ENCODE measurements around the gene DCTD. TPM values are rescaled to one million over a fixed set of nuclear protein-coding genes. Genes with fewer than 3 reads are reported as not detected.

Gene DCTD
- total and polyA plus RNA-seq, 4 donors = 36.9 to 52.9 (median 44.7) TPM

DNA sequence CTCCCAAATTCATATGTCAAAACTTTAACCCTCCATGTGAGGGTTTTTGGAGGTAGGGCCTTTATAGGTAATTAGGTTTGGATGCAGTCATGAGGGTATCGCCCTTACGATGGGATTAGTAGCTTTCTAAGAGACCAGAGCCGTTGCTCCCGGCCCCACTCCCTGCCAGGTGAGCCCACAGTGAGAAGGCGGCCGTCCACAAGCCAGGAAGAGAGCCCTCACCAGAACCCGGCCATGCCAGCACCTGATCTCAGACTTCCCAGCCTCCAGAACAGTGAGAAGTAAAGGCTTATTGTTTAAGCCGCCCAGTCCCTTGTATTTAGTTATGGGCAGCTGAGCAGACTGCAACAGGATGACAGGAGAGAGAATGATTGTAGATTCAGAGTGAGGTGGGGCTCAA is 40.8 kb downstream of the DCTD start:
- Histone ChIP-seq H3K27me3 (ENCODE audit: control insufficient read depth in 4 of 4, insufficient read depth in 4 of 4, low read length in 3 of 4) (no peaks in the 10 kb centered on the region), H3K4me3 (ENCODE audit: low read depth in 1 of 3, low read length in 3 of 3) (no peak overlapping the region), H3K27ac (ENCODE audit: low read depth in 1 of 2, low read length in 2 of 2) (no peak overlapping the region), H3K36me3 (ENCODE audit: control insufficient read depth in 4 of 4, insufficient read depth in 3 of 4, low read depth in 1 of 4, low read length in 3 of 4) (peaks cover 0 to 11% (median 4%) of the 10 kb centered on the region in 4 donors), H3K4me1 (ENCODE audit: control insufficient read depth in 4 of 4, insufficient read depth in 4 of 4, low read length in 3 of 4) (peaks cover 0 to 7% (median 3%) of the 10 kb centered on the region in 4 donors), H3K9me3 (ENCODE audit: control insufficient read depth in 4 of 4, low read length in 3 of 4) (no peaks in the 10 kb centered on the region), H3K9ac (ENCODE audit: low read depth in 1 of 2, low read length in 2 of 2) (no peak overlapping the region)
- no peak for DNase-seq (ENCODE audit: low spot score)
- TF ChIP-seq HNF4A (conservative IDR thresholded peaks at IDR 0.05) (no peak), JUND (IDR thresholded peaks at IDR 0.05) (no peak)
- TF ChIP-seq, protein P1, sequence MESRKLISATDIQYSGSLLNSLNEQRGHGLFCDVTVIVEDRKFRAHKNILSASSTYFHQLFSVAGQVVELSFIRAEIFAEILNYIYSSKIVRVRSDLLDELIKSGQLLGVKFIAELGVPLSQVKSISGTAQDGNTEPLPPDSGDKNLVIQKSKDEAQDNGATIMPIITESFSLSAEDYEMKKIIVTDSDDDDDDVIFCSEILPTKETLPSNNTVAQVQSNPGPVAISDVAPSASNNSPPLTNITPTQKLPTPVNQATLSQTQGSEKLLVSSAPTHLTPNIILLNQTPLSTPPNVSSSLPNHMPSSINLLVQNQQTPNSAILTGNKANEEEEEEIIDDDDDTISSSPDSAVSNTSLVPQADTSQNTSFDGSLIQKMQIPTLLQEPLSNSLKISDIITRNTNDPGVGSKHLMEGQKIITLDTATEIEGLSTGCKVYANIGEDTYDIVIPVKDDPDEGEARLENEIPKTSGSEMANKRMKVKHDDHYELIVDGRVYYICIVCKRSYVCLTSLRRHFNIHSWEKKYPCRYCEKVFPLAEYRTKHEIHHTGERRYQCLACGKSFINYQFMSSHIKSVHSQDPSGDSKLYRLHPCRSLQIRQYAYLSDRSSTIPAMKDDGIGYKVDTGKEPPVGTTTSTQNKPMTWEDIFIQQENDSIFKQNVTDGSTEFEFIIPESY (IDR thresholded peaks at IDR 0.05) = no peak
- WGBS = 98% methylated on average over 8 of the region's 8 CpGs

DNA sequence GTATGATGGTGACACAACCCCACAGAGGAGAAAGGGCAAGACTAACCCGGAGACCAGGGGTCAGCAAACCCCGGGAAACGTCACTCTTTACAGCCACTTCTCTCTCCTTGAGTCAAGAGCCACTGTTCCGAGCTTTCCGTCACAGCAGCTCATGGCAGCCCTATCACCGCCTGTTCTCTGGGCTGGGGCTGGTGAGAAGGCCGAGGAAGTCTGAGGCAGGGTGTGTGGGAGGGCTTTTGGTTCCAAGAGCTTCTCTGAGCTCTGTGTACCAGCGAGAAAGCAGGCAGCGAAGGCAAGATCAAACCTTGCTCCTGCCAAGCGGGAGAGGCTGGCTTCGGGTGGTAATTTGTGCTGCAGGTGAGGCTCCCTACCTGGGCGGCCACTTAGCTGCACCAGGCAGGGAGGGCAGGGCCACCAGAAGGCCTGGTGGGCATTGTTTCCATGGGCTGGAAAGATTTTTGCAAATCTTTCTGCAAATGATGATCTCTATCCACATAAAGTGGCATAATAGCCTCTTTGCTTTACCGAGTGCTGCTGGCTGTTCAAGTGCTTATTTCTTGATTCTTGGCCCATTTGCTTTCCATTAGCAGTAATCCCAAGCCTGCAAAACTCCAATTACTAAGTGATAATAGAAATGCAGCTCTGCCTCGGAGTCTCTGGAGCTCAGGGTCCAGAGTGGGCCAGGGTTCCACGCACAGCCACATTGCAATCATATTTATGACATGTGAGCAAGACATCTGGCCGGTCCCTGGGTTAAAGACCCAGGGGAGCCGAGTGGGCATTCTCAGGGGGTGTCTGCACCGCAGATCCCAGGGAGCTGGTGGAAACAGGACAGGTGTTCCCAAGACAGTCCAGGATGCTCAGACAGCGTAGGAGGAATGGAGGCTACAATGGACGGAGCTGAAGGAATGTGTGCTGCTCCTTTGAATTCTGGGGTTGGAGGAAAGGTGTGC is 41.5 kb downstream of the DCTD start:
- H3K36me3 ChIP-seq (ENCODE audit: control insufficient read depth in 4 of 4, insufficient read depth in 3 of 4, low read depth in 1 of 4, low read length in 3 of 4) = peaks cover 0 to 11% (median 4%) of the 10 kb centered on the region in 4 donors
- DNase-seq (ENCODE audit: low spot score) = no peak
- peaks cover 0 to 6% (median 0%) of the 10 kb centered on the region in 4 donors for H3K4me1 ChIP-seq (ENCODE audit: control insufficient read depth in 4 of 4, insufficient read depth in 4 of 4, low read length in 3 of 4)
- H3K27ac ChIP-seq (ENCODE audit: low read depth in 1 of 2, low read length in 2 of 2) = no peak overlapping the region
- WGBS = 94% methylated on average over 20 of the region's 20 CpGs
- H3K4me3 ChIP-seq (ENCODE audit: low read depth in 1 of 3, low read length in 3 of 3) = no peak overlapping the region
- H3K9me3 ChIP-seq (ENCODE audit: control insufficient read depth in 4 of 4, low read length in 3 of 4) = no peaks in the 10 kb centered on the region
- TF ChIP-seq YY1 (IDR thresholded peaks at IDR 0.05) = no peak
- TF ChIP-seq, protein P2, sequence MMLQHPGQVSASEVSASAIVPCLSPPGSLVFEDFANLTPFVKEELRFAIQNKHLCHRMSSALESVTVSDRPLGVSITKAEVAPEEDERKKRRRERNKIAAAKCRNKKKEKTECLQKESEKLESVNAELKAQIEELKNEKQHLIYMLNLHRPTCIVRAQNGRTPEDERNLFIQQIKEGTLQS (IDR thresholded peaks at IDR 0.05) = no peak
- no peak for TF ChIP-seq EGR1 (IDR thresholded peaks at IDR 0.05; ENCODE audit: low read depth in 2 of 2)
- no peak for TF ChIP-seq TAF1 (conservative IDR thresholded peaks at IDR 0.05)
- TF ChIP-seq FOXA1 (IDR thresholded peaks at IDR 0.05) = no peak
- TF ChIP-seq, protein P3, sequence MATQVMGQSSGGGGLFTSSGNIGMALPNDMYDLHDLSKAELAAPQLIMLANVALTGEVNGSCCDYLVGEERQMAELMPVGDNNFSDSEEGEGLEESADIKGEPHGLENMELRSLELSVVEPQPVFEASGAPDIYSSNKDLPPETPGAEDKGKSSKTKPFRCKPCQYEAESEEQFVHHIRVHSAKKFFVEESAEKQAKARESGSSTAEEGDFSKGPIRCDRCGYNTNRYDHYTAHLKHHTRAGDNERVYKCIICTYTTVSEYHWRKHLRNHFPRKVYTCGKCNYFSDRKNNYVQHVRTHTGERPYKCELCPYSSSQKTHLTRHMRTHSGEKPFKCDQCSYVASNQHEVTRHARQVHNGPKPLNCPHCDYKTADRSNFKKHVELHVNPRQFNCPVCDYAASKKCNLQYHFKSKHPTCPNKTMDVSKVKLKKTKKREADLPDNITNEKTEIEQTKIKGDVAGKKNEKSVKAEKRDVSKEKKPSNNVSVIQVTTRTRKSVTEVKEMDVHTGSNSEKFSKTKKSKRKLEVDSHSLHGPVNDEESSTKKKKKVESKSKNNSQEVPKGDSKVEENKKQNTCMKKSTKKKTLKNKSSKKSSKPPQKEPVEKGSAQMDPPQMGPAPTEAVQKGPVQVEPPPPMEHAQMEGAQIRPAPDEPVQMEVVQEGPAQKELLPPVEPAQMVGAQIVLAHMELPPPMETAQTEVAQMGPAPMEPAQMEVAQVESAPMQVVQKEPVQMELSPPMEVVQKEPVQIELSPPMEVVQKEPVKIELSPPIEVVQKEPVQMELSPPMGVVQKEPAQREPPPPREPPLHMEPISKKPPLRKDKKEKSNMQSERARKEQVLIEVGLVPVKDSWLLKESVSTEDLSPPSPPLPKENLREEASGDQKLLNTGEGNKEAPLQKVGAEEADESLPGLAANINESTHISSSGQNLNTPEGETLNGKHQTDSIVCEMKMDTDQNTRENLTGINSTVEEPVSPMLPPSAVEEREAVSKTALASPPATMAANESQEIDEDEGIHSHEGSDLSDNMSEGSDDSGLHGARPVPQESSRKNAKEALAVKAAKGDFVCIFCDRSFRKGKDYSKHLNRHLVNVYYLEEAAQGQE (IDR thresholded peaks at IDR 0.05) = no peak
- H3K9ac ChIP-seq (ENCODE audit: low read depth in 1 of 2, low read length in 2 of 2) = no peak overlapping the region
- H3K27me3 ChIP-seq (ENCODE audit: control insufficient read depth in 4 of 4, insufficient read depth in 4 of 4, low read length in 3 of 4) = no peaks in the 10 kb centered on the region

DNA sequence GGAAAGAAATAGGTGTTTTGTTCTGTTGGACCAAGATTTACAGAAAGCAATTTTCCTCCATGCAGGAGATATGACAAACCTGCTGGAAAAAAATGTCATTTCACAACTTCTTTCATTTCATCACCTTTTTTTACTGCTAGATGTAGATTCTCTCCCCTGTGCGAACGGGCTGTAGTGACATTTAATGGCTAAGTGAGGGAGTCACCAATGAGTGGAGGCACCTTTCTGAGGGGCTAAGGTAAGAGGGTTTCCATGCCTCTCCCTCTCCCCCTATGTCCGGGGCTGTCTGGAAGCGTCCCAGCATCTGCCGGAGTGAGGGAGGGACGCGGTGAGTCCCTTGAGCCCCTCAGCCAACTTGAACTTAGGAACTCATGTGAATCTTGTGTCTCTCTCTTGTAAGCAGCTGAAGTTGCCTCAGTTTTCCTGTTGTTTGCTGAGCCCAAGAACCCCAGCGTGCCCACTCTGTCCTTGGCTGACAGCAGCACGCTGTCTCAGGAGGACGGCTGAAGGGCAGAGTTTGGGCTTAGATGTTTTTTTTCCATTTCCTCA is 42.3 kb downstream of the DCTD start:
- TF ChIP-seq HNF4A (conservative IDR thresholded peaks at IDR 0.05) = no peak
- no peak for DNase-seq (ENCODE audit: low spot score)

More for the DNA sequence above, 42.3 kb downstream of the DCTD start:
- no peak overlapping the region for H3K9ac ChIP-seq (ENCODE audit: low read depth in 1 of 2, low read length in 2 of 2)
- peaks cover 0 to 11% (median 4%) of the 10 kb centered on the region in 4 donors for H3K36me3 ChIP-seq (ENCODE audit: control insufficient read depth in 4 of 4, insufficient read depth in 3 of 4, low read depth in 1 of 4, low read length in 3 of 4)
- no peak overlapping the region for H3K27ac ChIP-seq (ENCODE audit: low read depth in 1 of 2, low read length in 2 of 2)
- H3K9me3 ChIP-seq (ENCODE audit: control insufficient read depth in 4 of 4, low read length in 3 of 4) = no peaks in the 10 kb centered on the region
- H3K4me1 ChIP-seq (ENCODE audit: control insufficient read depth in 4 of 4, insufficient read depth in 4 of 4, low read length in 3 of 4) = no peaks in the 10 kb centered on the region
- WGBS = 92% methylated on average over 10 of the region's 10 CpGs
- no peak overlapping the region for H3K4me3 ChIP-seq (ENCODE audit: low read depth in 1 of 3, low read length in 3 of 3)
- H3K27me3 ChIP-seq (ENCODE audit: control insufficient read depth in 4 of 4, insufficient read depth in 4 of 4, low read length in 3 of 4) = no peaks in the 10 kb centered on the region

Measured in liver (tissue), 9 donors.